Gastrocnemius medialis (tissue), 4 donors: ENCODE data around the gene POLR2B.

Experiments
- POLR2A ChIP-seq, 2 donors: fragments of 450-650 bp; IDR thresholded peaks; one replicate each; pipeline ENCODE4 v1.6.1; 2017; ENCODE audit warnings: antibody characterized with exemption in 2 of 2, mild to moderate bottlenecking in 2 of 2, moderate library complexity in 2 of 2
- TF ChIP-seq, protein P1 (sequence below), 5 experiments: fragments of 450-650 bp in 3 of 5; fragments of 200-600 bp in 2 of 5; sonication (generic) in 2 of 5; IDR thresholded peaks in 4 of 5; conservative IDR thresholded peaks in 1 of 5; 1 replicate in 4 of 5; 2 replicates in 1 of 5; pipeline ENCODE4 v1.5.1; 2016 to 2019; ENCODE audit warnings: antibody characterized with exemption in 5 of 5, mild to moderate bottlenecking in 3 of 5, moderate library complexity in 3 of 5

DNA sequence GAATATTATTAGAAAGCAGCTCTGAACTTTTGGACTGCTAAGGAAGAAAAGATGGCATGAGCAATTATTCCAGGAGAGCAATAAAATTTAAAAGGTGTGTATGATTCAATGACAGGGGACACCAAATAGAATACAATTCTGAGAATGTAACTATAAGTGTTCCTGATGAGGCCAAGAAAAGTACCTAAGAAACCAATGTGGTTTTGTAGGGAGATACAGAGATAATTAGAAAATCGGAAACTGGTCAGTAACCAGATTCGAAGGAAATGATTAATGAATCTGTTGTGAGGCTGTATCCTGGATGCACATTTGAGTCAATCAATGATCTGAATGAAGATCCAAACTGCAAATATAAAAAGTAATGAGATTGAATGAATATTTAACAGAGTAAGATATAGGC is 7.3 kb upstream of the POLR2B start:
- TF ChIP-seq, protein P1, sequence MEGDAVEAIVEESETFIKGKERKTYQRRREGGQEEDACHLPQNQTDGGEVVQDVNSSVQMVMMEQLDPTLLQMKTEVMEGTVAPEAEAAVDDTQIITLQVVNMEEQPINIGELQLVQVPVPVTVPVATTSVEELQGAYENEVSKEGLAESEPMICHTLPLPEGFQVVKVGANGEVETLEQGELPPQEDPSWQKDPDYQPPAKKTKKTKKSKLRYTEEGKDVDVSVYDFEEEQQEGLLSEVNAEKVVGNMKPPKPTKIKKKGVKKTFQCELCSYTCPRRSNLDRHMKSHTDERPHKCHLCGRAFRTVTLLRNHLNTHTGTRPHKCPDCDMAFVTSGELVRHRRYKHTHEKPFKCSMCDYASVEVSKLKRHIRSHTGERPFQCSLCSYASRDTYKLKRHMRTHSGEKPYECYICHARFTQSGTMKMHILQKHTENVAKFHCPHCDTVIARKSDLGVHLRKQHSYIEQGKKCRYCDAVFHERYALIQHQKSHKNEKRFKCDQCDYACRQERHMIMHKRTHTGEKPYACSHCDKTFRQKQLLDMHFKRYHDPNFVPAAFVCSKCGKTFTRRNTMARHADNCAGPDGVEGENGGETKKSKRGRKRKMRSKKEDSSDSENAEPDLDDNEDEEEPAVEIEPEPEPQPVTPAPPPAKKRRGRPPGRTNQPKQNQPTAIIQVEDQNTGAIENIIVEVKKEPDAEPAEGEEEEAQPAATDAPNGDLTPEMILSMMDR (IDR thresholded peaks at IDR 0.05 in 4 of 5, conservative IDR thresholded peaks at IDR 0.05 in 1 of 5) = no peak
- TF ChIP-seq POLR2A (IDR thresholded peaks at IDR 0.05) = no peak
